Uterus (tissue), 4 donors: ENCODE results near the gene PSMC3. TPM values are rescaled to one million over a fixed set of nuclear protein-coding genes. Genes with fewer than 3 reads are reported as not detected.

Experiments
- DNase-seq, 2 donors: peaks; one replicate each; pipeline ENCODE4 v3.0.0-alpha.2; 2019 to 2020
- H3K27ac ChIP-seq, 2 donors: fragments of 200-600 bp; sonication (generic); 1 replicate in 1 of 2; 2 replicates in 1 of 2; pipeline ENCODE4 v1.5.1; 2016 to 2018
- H3K27me3 ChIP-seq, 2 donors: fragments of 200-600 bp; sonication (generic); one replicate each; pipeline ENCODE4 v1.5.1; 2018 to 2019; ENCODE audit warnings: control low read depth in 1 of 2
- H3K36me3 ChIP-seq, 2 donors: fragments of 200-600 bp; sonication (generic); one replicate each; pipeline ENCODE4 v1.5.1; 2019; ENCODE audit warnings: control low read depth in 1 of 2
- H3K4me1 ChIP-seq, 2 donors: fragments of 200-600 bp; sonication (generic); one replicate each; pipeline ENCODE4 v1.5.1; 2018 to 2019; ENCODE audit warnings: control low read depth in 1 of 2
- H3K4me3 ChIP-seq, 2 donors: fragments of 200-600 bp; sonication (generic); 1 replicate in 1 of 2; 2 replicates in 1 of 2; pipeline ENCODE4 v1.5.1; 2018 to 2019; ENCODE audit warnings: mild to moderate bottlenecking in 1 of 2
- H3K9me3 ChIP-seq, 2 donors: fragments of 200-600 bp; sonication (generic); one replicate each; pipeline ENCODE4 v1.5.1; 2019; ENCODE audit warnings: control low read depth in 1 of 2
- CTCF ChIP-seq, 4 experiments: fragments of 200-600 bp in 2 of 4; fragments of 450-650 bp in 2 of 4; sonication (generic) in 2 of 4; IDR thresholded peaks; one replicate each; pipeline ENCODE4 v1.5.1; 2016 to 2019; ENCODE audit warnings: antibody characterized with exemption in 4 of 4, mild to moderate bottlenecking in 2 of 4, moderate library complexity in 1 of 4
- POLR2A ChIP-seq, 2 donors: fragments of 450-650 bp; IDR thresholded peaks; one replicate each; pipeline ENCODE4 v1.6.1; 2016; ENCODE audit warnings: antibody characterized with exemption in 2 of 2, mild to moderate bottlenecking in 1 of 2, moderate library complexity in 1 of 2
- intact Hi-C: fragments of 100-400 bp; cut with DNase I; formaldehyde crosslinking; loops from one replicate; pipeline ENCODE4 v1.15.1; 2023; ENCODE audit warnings: low total_unique reads
- total RNA-seq, 4 donors: library from RNA; depleted of rRNA in 3 of 4; stranded (reverse); fragments of >200 nt in 3 of 4; gene quantifications; one replicate each; pipeline versions ENCODE4 v1.1.0 to v1.2.4, GENCODE V29; 2014 to 2023
- donor health status: DM: yes; HTN: yes; CAD: no.

PSMC3 gene
- total RNA-seq, 4 donors from 2014 or later, result 43.8 to 161 (median 96.2) TPM

GRCh38 chr11:47398011-47398410, 28.2 kb downstream of the PSMC3 start:
- peaks cover 0 to 6% of the 10 kb centered on the region in 2 donors for H3K4me1 ChIP-seq
- TF ChIP-seq CTCF (IDR thresholded peaks at IDR 0.05), result no peak
- no peak for TF ChIP-seq POLR2A (IDR thresholded peaks at IDR 0.05)
- intact Hi-C loops, result no loop called here
- no peaks in the 10 kb centered on the region for H3K9me3 ChIP-seq
- H3K27me3 ChIP-seq, result no peaks in the 10 kb centered on the region
- H3K36me3 ChIP-seq, result no peaks in the 10 kb centered on the region
- H3K27ac ChIP-seq, result no peak overlapping the region
- H3K4me3 ChIP-seq, result no peak overlapping the region
- no peak for DNase-seq

GRCh38 chr11:47396049-47396320, 30.3 kb downstream of the PSMC3 start:
- Histone ChIP-seq H3K9me3 (no peaks in the 10 kb centered on the region), H3K27me3 (no peaks in the 10 kb centered on the region), H3K4me1 (peaks cover 0 to 4% of the 10 kb centered on the region in 2 donors), H3K27ac (peak overlapping the region in 1 of 2 donors; percentile 85), H3K4me3 (no peak overlapping the region), H3K36me3 (no peaks in the 10 kb centered on the region)
- intact Hi-C loops, result no loop called here
- DNase-seq, result no peak
- no peak for TF ChIP-seq POLR2A (IDR thresholded peaks at IDR 0.05)
- no peak for TF ChIP-seq CTCF (IDR thresholded peaks at IDR 0.05)

- intact Hi-C loops, result no loop called here
- peak overlapping the region; percentile 76 to 85 for H3K27ac ChIP-seq
- no peak for DNase-seq
- no peak overlapping the region for H3K4me3 ChIP-seq
- no peaks in the 10 kb centered on the region for H3K9me3 ChIP-seq
- no peaks in the 10 kb centered on the region for H3K27me3 ChIP-seq
- TF ChIP-seq CTCF (IDR thresholded peaks at IDR 0.05) (no peak), POLR2A (IDR thresholded peaks at IDR 0.05) (no peak)
- no peaks in the 10 kb centered on the region for H3K4me1 ChIP-seq
- no peaks in the 10 kb centered on the region for H3K36me3 ChIP-seq
Observed at GRCh38 chr11:47395223-47396048, 30.8 kb downstream of the PSMC3 start.

- Histone ChIP-seq H3K36me3 (no peaks in the 10 kb centered on the region), H3K4me3 (no peak overlapping the region), H3K27ac (peak overlapping the region; percentile 76 to 85), H3K4me1 (no peaks in the 10 kb centered on the region), H3K9me3 (no peaks in the 10 kb centered on the region), H3K27me3 (no peaks in the 10 kb centered on the region)
- intact Hi-C loops, result no loop called here
- TF ChIP-seq CTCF (IDR thresholded peaks at IDR 0.05) (no peak), POLR2A (IDR thresholded peaks at IDR 0.05) (peak; percentile 7 to 17)
- DNase-seq, result no peak
Observed at GRCh38 chr11:47394322-47395222, 31.7 kb downstream of the PSMC3 start.

- no peak for DNase-seq
- H3K27ac ChIP-seq, result peak overlapping the region in 1 of 2 donors; percentile 85
- H3K9me3 ChIP-seq, result no peaks in the 10 kb centered on the region
- H3K4me1 ChIP-seq, result no peaks in the 10 kb centered on the region
- no peaks in the 10 kb centered on the region for H3K36me3 ChIP-seq
- TF ChIP-seq CTCF (IDR thresholded peaks at IDR 0.05) (no peak), POLR2A (IDR thresholded peaks at IDR 0.05) (no peak)
- no peaks in the 10 kb centered on the region for H3K27me3 ChIP-seq
- intact Hi-C loops, result no loop called here
- no peak overlapping the region for H3K4me3 ChIP-seq
Observed at GRCh38 chr11:47394050-47394321, 32.3 kb downstream of the PSMC3 start.
